GM21717 (cell line): ENCODE measurements around the gene EVC2.

Experiments
- ATAC-seq: cut with Tn5 transposase; IDR thresholded peaks from one replicate; pipeline ENCODE4 v1.9.1; 2021; ENCODE audit warnings: mild to moderate bottlenecking, moderate library complexity; ENCODE audit not compliant: unreplicated experiment

The EVC2 gene

DNA sequence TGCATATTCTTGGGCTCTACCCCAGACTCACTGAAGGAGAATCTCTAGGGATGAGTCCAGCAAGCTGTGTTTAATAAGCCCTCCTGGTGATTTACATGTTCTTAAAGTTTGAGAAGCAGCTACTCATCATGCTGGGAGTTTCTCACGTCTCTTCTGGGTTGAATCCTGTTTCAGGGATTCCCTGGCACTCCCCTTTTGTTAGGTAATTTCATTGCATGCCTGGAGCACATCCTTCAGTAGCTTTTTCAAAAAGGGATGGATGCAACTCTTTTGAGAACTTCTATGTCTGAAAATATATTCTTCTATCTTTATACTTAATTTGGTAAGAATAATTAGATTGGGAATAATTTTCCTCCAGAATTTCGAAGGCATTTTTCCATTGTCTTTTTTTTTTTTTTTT, 7.0 kb upstream of the EVC2 start:
- no peak for ATAC-seq

DNA sequence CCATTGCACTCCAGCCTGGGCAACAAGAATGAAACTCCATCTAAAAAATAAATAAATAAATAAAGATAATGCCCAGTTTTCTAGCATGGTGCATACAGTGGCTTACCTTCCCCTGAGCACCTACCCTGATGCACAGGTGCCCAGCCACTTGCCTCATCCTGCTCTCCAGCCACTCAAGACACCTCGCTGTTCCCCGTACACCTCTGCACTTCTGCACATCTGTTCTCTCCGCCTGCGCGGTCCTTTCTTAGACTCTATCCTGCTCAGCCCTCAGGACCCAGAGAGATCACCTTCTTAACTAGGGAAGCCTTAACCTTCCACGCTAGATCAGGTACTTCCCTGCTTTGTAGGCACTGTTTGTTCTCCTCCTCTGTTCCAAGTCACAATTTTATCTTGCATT, 5.5 kb upstream of the EVC2 start:
- ATAC-seq, result no peak

DNA sequence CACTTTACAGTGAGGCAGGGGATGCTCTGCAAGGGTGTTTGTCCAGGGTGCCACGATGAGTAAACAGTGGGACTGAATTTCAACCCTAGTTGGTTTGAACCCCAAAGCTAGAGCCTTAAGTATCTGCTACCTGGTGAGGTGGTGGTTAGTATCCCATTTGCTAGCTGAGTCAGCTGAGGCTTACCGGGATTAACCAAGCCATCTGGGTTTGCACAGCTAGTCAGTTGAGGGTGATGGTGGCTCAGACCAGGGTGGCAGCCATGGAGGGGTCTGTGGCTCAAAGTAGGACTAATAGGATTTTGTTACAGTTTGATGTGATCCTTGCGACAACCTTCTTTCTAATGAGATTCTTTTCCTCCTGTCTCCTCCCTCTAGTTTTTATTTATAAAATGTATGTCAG, 4.6 kb upstream of the EVC2 start:
- ATAC-seq, result no peak

DNA sequence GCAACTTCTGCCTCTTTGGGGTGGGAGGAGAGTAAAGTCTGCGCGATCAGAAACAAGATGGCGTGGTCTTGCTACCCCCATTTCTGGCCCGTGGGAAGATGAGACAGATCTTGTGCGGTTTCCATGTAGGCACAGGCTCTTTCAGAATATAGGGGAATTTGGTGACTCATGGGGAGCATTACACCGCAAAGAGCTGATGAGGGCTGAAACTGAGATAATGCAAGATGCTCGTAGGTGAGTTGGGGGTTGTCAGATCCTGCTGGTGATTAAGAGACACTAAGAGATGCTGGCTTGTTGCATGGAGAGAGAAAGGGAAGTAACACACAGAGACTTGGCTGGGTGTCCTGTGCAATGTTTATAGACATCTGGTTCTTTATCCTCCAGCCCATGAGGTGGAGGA, 4.2 kb upstream of the EVC2 start:
- ATAC-seq, result no peak

DNA sequence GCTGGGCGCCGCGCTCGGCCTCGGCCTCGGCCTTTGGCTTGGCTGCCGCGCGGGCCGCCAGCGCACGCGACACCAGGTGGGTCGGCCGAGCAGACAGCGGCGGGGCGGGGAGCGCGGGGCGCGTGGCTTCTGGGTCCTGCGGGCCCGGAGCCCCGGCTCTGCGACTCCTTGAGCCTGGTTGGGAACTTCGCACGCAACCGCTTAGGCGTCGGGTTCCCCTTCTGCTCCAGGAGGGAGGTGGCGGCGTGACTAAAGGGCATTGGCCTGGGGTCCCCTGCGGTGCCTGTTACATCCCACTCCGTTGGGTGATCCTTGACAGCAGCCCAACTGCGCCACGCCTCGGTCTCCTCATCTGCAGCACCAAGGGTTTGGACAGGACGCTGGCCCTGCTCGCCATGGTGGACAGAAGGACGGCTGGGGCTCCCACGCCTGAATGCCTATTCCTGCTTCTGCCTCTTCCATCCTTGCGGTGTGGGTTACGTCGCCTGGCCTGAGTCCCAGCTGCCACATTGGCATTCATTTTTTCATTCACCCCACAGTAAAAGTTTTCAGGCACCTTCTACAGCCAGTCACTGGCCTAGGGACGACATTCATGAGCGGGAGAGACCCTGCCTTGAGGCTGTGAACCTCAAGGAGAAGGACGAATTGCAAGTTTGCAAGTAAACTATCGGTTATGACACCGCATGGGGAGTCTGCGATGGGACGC, 3.3 kb upstream of the EVC2 start:
- no peak for ATAC-seq

DNA sequence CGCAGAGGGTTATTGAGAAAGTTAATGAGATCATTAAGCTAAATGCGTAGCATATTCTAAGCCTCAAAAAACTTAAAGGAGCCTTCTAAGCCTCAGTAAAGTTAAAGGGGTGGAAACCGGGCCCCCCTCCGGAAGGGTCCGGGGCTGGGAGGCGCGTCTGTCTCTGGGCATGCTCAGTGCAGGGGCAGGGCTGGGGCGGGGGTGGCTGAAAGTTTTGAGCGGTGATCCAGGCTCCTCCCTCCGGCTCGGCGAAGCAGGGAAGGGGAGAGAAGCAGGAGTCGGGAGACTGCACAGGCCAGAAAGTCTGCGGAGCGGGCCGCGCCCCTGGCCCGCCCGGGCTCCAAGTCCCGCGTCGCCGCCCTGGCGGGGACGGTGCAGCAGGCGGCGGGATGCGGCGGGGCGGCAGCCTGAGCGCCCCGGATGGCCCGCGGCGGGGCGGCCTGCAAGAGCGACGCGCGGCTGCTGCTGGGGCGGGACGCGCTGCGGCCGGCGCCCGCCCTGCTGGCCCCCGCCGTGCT, 2.7 kb upstream of the EVC2 start, which contains the start of gene EVC:
Gene EVC (plus strand): TSS at position 241 of the 518 bp plus-strand sequence. CDS start 180 bp downstream, at position 421.
- no peak for ATAC-seq

DNA sequence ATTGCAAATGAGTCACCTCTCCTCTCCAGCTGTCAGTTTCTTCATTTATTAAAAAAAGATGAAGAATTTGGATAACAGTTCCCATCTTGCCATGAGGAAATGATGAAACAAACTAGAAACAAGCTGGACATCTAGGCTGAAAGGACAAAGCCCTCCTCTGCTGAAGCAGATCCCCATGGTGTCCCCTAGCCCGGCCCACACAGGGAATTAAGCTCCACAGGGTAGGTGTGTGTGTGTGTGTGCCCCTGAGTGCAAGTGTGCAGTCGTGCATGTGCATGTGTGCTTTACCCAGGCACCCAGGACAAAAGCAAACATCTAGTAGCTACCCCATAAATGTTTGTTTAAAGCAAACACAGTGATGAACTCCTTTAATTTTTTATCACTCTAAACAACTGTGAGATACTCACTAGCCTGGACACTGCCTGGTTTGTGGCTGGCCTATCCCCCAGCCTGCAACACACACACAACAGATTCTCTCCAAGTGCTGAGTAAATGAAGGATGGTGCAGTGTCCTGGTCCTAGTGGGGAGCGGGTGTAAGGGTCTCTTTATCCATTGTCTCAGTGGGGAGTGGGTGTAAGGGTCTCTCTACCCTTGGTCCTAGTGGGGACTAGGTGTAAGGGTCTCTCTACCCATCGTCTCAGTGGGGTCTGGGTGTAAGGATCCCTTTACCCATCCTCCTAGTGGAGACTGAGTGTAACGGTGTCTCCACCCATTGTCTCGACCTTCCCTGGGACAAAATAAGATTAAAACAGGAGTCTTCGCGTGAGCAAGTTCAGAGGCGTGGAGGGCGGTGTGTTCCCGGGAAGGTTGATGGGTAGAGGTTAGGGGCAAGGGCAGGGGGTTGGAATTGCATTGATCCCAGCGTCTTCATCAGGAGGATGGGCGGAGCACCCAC, 2.0 kb upstream of the EVC2 start:
- ATAC-seq, result no peak

DNA sequence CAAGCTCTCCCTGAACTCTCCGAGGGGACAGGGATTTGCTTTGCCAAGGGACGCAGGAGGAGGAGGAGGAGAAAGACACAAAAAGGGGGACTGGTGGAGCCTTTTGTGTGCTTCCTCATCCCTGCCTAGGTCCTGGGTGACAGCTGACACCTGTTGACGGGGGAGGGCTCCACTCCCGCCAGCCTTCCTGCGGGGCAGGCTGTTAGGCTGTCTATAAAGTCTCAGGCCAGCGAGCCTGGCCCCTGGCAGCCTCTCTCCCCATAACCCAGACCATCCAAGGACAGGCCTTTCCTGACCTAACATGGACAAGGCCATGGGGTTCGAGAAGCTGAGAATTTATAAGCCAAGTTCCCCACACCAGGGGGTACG, 832 bp upstream of the EVC2 start:
- no peak for ATAC-seq

DNA sequence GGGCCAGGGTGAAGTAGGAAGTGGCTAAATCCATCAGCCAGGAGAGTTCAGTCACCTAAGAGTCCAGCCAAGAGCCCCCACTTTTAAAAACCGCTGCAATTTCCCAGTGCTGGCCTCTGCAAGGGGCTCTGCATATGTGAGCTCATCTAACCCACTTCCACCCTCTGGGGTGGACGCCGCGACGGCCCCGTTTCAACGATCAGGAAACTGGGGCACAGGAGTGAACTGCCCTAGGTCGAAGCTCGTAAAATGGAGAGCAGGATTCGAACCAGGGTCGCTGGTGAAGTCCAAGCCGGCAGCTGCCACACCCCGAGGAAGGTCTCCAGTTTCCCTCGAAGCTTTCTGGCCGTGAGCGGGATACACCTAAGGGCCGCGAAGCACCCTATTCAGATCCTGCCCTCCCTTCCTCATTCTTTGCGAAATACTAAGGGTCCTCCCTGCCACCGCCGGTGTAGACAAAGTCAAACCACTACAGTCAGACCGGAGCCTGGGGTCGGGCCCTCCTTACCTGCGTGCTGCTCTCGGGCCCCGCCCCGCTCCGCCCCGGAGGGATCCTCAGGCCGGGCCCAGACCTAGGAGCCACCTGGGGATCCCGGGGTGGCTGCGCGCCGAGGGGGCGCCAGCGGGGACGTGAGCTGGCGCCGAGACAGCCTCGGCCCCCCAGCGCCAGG, 446 bp downstream of the EVC2 start:
- ATAC-seq, result no peak

DNA sequence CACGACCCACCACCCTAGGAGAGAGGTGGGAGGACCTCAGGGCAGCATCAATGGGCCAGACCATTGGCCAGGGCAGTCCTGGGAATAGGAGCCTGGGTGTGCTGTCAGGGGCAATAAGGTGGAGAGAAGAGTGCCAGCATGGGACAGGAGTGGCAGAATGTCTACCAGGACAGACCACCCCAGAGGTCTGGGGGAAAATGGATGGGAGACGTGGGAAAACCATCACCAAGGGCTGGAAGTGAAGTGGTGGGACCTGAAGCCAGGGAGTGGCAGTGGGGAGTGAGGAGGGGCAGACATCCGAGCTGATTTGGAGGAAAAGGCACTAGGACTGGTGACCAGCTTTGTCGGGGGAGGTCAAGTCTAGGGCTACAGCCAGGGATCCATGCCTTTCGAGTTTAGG, 993 bp downstream of the EVC2 start:
- no peak for ATAC-seq

DNA sequence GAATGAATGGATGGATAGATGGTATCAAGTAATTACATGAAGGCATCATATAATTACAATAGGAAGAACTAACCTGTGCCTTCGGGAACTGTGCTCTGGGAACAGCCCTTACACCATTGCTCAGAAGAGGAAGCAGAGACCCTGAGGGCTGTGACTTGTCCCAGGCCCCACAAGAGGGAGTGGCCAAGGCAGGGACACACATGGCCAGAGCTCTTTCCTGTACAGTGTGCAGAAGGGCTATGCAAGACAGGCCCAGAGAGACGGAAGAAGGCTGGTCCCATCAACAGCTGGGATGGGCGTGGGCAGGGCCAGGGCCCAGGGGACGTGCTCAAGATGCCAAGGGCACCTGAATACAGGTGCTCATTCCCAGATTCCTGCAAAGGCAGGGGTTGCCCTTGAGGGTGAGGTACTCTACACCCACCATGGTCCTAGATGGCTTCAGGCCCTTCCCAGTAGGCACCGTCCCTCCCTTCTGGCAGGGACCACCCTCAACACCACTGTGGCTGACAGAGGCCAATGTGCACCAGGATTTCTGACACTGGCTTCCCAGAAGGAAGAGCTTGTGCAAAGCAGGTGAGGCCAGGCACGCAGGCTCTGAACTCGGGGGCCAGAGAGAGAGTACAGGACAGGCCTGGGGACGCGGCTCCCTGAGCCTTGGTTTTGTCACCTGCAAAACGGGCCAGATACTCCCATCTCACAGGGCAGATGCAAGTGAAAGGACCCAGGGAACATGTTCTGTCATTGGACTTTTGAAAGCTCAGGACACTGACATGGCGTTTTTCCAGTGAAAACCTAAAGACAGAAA, 1.7 kb downstream of the EVC2 start:
- no peak for ATAC-seq

DNA sequence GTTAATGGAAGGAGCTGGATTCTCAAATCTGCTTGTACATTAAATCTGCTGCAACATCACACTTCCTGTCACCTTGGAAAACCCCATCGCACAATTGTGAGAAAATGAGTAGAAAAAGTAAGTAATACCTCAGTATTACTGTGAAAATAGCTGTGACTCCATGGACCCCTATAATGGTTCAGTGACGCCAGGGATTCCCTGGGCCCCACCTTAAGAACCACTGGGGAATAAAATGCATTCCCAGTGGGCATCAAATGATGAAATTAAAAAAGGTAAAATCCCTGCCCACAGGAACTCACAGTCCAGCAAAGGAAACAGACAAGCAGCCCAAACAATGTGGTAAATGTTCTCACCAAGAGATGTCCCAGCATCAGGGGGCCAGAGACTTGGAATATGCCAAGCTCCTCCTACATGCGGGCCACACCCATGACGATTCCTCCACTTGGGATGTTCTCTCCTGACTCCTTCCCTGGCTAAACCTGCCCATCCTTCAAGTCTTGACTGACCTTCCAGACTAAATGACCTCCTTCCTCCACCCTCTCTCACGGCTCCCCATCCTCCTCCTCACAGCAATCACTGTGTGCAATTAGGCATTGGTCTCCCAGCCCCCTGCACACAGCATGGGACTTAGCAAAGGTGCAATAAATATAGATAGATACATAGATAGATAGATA, 2.6 kb downstream of the EVC2 start:
- ATAC-seq, result no peak

DNA sequence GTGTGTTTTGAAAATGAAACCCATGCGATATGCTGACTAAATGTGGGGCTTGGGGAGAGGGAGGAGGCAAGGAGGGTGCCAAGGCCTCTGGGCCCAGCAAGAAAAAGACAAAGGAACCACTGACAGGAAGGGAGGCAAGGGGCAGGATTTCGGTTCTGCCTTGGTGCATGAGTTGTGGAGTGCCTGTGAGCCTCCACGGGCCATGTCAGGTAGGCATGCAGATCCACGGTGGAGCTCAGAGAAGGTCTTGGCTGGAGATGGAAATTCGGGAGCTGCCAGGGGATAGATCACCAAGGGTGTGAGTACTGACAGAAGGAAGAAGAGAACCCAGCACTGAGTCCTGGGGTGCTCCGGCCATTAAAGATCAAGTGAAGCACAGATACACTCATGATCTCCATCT, 4.1 kb downstream of the EVC2 start:
- no peak for ATAC-seq

DNA sequence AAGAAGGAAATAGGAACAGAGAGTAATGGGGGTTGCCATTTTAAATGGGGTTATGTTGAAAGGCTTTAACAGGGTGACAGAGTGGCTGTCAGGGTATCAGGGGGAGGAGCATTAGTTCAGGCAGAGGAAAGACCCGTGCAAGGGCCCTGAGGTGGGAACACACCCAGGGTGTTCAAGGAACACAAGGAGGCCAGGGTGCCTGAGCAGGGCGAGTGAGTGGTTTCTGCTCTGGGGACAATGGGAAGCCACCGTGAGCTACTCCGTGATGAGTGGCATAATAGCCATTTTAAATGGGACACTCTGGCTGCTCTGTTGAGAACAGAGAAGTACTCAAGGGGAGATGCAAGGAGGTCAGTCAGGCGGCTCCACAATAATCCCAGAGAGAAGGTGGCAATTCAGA, 4.5 kb downstream of the EVC2 start:
- ATAC-seq, result no peak

DNA sequence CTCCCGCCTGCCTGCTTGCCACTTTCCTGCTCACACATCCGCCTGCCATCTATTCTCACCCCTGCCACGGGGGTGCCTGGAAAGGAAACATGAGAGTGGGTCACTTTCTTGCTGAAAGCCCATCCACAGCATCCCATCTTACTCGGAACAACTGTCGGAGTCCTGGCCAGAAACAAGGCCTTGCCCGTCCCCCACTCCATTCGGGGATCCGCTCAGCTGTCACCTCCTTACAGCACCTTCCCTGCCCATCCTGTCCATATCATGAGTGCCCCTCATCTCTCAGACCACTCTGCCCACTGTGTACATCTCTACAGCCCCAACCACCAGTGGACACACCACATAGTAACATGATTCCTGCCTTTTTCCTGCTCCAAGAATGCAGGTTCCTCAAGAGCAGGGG, 6.4 kb downstream of the EVC2 start:
- no peak for ATAC-seq

DNA sequence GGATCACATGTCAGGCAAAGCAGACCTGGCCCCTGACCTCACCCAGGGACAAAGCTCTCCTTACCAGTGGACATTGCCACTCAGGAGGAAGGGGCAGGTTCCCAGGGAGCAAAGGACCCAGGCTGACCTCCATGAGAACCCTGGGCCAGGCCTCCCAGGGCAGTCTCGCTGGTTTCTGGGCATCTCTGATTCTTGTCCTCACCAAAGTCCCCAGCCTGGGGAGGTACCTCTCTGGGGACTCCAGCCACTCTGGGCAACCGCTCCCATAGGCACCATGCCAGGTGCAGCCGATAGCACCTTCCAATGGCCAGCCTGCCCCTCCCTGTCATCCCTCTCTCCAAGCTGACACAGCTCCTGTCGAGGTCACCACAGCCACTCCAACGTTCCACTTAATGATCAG, 7.9 kb downstream of the EVC2 start:
- no peak for ATAC-seq

DNA sequence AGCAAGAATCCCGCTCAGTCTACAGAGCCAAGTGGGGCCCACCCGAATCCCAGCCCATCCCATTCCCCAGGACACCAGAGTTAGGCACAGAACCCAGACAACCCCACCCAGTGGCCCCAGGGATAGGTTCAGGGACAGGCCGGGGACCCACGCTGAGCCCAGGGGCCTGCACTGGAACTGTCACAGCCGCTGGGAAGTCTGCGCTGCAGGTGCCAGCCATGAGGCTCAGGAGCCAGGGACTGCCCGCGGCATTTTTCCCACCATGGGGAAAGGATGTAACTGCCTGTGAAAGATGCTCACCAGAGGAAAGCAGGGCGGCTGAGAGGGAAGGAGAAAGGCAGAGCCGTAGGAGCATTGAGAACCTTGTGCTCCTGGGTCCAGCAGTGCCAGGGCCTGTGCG, 12.0 kb downstream of the EVC2 start:
- no peak for ATAC-seq

DNA sequence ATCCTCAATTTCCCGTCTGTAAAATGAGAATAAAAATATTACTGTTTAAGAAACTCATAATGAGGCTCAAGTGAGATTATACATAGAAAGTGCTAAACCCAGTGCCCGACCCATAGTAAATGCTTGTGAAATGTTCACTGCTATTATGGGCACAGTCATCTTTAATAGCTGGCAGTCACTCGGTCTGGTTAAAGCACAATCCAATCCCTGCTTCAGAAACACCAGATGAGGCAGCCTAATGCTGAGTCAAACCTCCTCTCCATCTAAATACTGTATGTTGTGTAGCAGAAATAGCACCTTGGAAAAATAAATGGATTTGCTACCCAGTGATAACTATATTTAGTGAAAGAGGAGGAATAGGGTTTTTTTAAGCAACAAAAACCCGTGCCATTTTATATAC, 14.5 kb downstream of the EVC2 start:
- no peak for ATAC-seq

DNA sequence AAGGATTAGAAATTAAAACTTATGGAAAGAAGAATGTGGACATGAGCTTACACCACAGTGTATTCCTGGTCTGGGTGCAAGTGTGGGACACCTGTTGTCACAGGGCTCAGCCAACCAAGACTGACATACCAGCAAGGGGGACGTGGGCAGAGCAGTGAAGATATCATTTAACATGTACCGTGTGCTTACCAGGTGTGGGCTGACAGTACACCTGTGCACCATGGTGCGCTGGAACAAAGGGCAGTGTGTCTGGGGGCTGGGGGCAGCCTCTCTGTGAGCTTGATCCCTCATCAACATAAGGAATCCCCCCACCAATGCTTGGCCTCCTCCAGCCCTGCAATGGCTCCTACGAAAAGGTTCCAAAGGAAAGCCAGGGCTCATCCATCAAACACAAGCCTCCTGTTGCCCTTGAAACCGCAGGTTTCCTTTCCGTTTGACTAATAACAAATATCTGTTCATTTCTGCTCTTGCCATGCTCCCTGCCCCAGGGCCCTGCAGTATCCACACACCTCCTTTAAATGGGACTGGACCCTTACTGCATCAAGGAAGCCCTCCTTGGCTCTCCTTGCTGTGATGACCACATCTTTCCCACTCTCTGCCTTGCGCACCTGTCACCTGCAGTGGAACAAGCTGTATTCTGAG, 16.7 kb downstream of the EVC2 start:
- no peak for ATAC-seq

DNA sequence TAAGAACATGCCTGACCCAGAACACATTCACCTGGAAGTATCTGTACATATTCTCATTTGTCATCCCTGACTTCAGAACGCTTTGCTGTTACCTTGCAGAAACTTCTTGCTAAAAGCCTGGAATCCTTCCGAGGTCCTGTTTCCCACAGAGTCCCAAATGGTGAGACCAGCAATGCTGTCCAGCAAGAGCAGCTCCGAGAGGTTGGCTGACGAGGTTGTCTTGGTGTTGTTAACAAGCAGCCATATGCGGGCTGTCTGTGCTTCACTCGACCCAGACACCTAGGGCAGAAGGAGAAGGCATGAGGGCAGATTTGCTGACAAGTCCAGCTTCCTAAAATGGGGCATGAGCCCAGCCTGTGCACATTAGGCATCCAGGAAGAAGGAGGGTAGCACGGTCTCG, 19.3 kb downstream of the EVC2 start:
- ATAC-seq, result no peak
